A549 (cell line): Measurements from ENCODE around the gene KIF13A. TPM values are rescaled to one million over a fixed set of nuclear protein-coding genes. Genes with fewer than 3 reads are reported as not detected.

ENCODE experiments used
- ATAC-seq, 2 experiments: fragments of 200-7000 bp in 1 of 2; fragments of >200 bp in 1 of 2; cut with Nextera tagmentation in 1 of 2; cut with Tn5 transposase in 1 of 2; 3 replicates each; pipeline versions ENCODE4 v1.8.0 to v1.9.1; 2018 to 2020; ENCODE audit warnings: mild to moderate bottlenecking in 1 of 2, moderate library complexity in 1 of 2
- CTCF ChIA-PET: fragments of 300-600 bp; sonication (Branson Sonifier 250); formaldehyde crosslinking; extraction: SDS; loops from one replicate; lab custom pipeline; 2021; ENCODE audit warnings: antibody characterized with exemption, inconsistent platforms; lab: Yijun Ruan, JAX
- POLR2A ChIA-PET: fragments of 350-600 bp; formaldehyde crosslinking; extraction: SDS; loops from one replicate; lab custom pipeline; 2021; ENCODE audit warnings: antibody characterized with exemption, inconsistent platforms; lab: Yijun Ruan, JAX
- DNase-seq, 2 experiments: peaks; one replicate each; pipeline versions ENCODE4 v3.0.0 to v3.0.0-alpha.2; 2011 to 2016; ENCODE audit warnings: low read depth in 1 of 2, low spot score in 1 of 2
- FAIRE-seq: peaks from 2 replicates; lab custom pipeline; 2011; peaks lifted over from hg19 to GRCh38; lab: Jason Lieb, UNC
- H3K27ac ChIP-seq, 2 experiments: fragments of >200 bp; sonication (Bioruptor Twin); formaldehyde crosslinking; 3 replicates each; pipeline ENCODE4 v1.5.1; 2016 to 2017
- H3K4me1 ChIP-seq: fragments of >200 bp; sonication (Bioruptor Twin); formaldehyde crosslinking; 3 replicates; pipeline ENCODE4 v1.6.1; 2016
- H3K4me2 ChIP-seq: fragments of >200 bp; sonication (Bioruptor Twin); formaldehyde crosslinking; 3 replicates; pipeline ENCODE4 v1.6.1; 2016
- H3K4me3 ChIP-seq: fragments of >200 bp; sonication (Bioruptor Twin); formaldehyde crosslinking; 3 replicates; pipeline ENCODE4 v1.5.1; 2016
- H3K9me3 ChIP-seq: fragments of >200 bp; sonication (Bioruptor Twin); formaldehyde crosslinking; 3 replicates; pipeline ENCODE4 v1.6.1; 2016
- BHLHE40 ChIP-seq: IDR thresholded peaks from 2 replicates; pipeline ENCODE4 v1.6.1; 2012; ENCODE audit warnings: low read depth, low read length, inconsistent platforms
- CBX8 ChIP-seq: fragments of 200-600 bp; sonication (generic); IDR thresholded peaks from 2 replicates; pipeline ENCODE4 v1.6.1; 2016
- CHD2 ChIP-seq: fragments of 150-350 bp; IDR thresholded peaks from 2 replicates; pipeline ENCODE4 v1.6.1; 2014; ENCODE audit warnings: low read length; ENCODE audit not compliant: partially characterized antibody
- EHF ChIP-seq: fragments of 250-450 bp; sonication (Bioruptor Pico); IDR thresholded peaks from 2 replicates; pipeline ENCODE4 v1.5.0; 2020; ENCODE audit warnings: mild to moderate bottlenecking
- ESRRA ChIP-seq: fragments of 150-350 bp; IDR thresholded peaks from 2 replicates; pipeline ENCODE4 v1.6.1; 2014; ENCODE audit warnings: mild to moderate bottlenecking, low read length, borderline replicate concordance
- FOSB ChIP-seq: fragments of 250-450 bp; sonication (Bioruptor Pico); IDR thresholded peaks from 2 replicates; pipeline ENCODE4 v1.5.0; 2020; ENCODE audit warnings: mild to moderate bottlenecking, moderate library complexity
- GATA3 ChIP-seq: IDR thresholded peaks from 2 replicates; pipeline ENCODE4 v1.6.1; 2012; ENCODE audit warnings: borderline replicate concordance
- HOXA7 ChIP-seq: fragments of 250-450 bp; sonication (Bioruptor Pico); IDR thresholded peaks from 2 replicates; pipeline ENCODE4 v1.5.0; 2020; ENCODE audit warnings: mild to moderate bottlenecking, moderate library complexity
- HOXB13 ChIP-seq: fragments of 250-450 bp; sonication (Bioruptor Pico); IDR thresholded peaks from 2 replicates; pipeline ENCODE4 v1.5.0; 2020; ENCODE audit warnings: low read depth, mild to moderate bottlenecking, moderate library complexity
- KDM1A ChIP-seq: fragments of 200-600 bp; sonication (generic); IDR thresholded peaks from 2 replicates; pipeline ENCODE4 v1.6.1; 2016; ENCODE audit warnings: low read depth, mild to moderate bottlenecking
- MAFK ChIP-seq: fragments of 450-650 bp; IDR thresholded peaks from 2 replicates; pipeline ENCODE4 v1.6.1; 2014; ENCODE audit not compliant: partially characterized antibody
- MYC ChIP-seq: IDR thresholded peaks from 2 replicates; pipeline ENCODE4 v1.6.1; 2012; ENCODE audit warnings: mild to moderate bottlenecking, inconsistent platforms, low read length, improper control_type of control experiment, borderline replicate concordance
- NR3C1 ChIP-seq: fragments of >200 bp; sonication (Bioruptor Twin); formaldehyde crosslinking; IDR thresholded peaks from 3 replicates; pipeline ENCODE4 v1.6.1; 2017
- POLR2A ChIP-seq: IDR thresholded peaks from 2 replicates; pipeline ENCODE4 v1.6.1; 2012; ENCODE audit warnings: mild to moderate bottlenecking, low read length
- POLR2AphosphoS2 ChIP-seq: conservative IDR thresholded peaks from 2 replicates; pipeline ENCODE4 v1.6.1; 2012; ENCODE audit warnings: low read length, improper control_type of control experiment, inconsistent platforms
- RNF2 ChIP-seq: fragments of 200-600 bp; sonication (generic); IDR thresholded peaks from 2 replicates; pipeline ENCODE4 v1.6.1; 2016; ENCODE audit warnings: low read depth, mild to moderate bottlenecking, antibody characterized with exemption, moderate library complexity, borderline replicate concordance
- TP53 ChIP-seq: fragments of 250-450 bp; sonication (Bioruptor Pico); IDR thresholded peaks from 2 replicates; pipeline ENCODE4 v1.5.0; 2021; ENCODE audit warnings: mild to moderate bottlenecking, moderate library complexity
- ZFP36 ChIP-seq: fragments of 450-650 bp; IDR thresholded peaks from 2 replicates; pipeline ENCODE4 v1.6.1; 2014; ENCODE audit warnings: borderline replicate concordance; ENCODE audit not compliant: partially characterized antibody
- WGBS: methylation state at CpG from one replicate; pipeline ENCODE4 v1.1.6; 2017; ENCODE audit errors: missing lambda C conversion rate; 5-methylcytosine and 5-hydroxymethylcytosine counted together
- polyA plus RNA-seq, 4 experiments: library from polyadenylated mRNA; depleted of rRNA in 3 of 4; stranded (reverse); fragments of >200 nt; fragmentation: RNase III in 1 of 4; extraction: RNeasy Plus Mini Kit Qiagen cat#74134 plus additional on column Dnase treatment in 1 of 4; gene quantifications; 2 replicates in 3 of 4; 3 replicates in 1 of 4; pipeline ENCODE4 v1.2.3, GENCODE V29; 2011 to 2017
- TF ChIP-seq, protein P1 (sequence below): fragments of >200 bp; sonication (Bioruptor Twin); formaldehyde crosslinking; IDR thresholded peaks from 2 replicates; pipeline ENCODE4 v1.6.1; 2016
- TF ChIP-seq, protein P2 (sequence below): fragments of >200 bp; sonication (Bioruptor Twin); formaldehyde crosslinking; IDR thresholded peaks from 3 replicates; pipeline ENCODE4 v1.6.1; 2016
- TF ChIP-seq, protein P3 (sequence below): IDR thresholded peaks from 2 replicates; pipeline ENCODE4 v1.6.1; 2012
- TF ChIP-seq, protein P4 (sequence below): fragments of 150-350 bp; IDR thresholded peaks from 2 replicates; pipeline ENCODE4 v1.6.1; 2014; ENCODE audit warnings: low read depth, mild to moderate bottlenecking, low read length

KIF13A gene
- polyA plus RNA-seq, 2 of the 4 experiments (the other 2 are of a cell fraction): 30.2 to 39.4 TPM

DNA sequence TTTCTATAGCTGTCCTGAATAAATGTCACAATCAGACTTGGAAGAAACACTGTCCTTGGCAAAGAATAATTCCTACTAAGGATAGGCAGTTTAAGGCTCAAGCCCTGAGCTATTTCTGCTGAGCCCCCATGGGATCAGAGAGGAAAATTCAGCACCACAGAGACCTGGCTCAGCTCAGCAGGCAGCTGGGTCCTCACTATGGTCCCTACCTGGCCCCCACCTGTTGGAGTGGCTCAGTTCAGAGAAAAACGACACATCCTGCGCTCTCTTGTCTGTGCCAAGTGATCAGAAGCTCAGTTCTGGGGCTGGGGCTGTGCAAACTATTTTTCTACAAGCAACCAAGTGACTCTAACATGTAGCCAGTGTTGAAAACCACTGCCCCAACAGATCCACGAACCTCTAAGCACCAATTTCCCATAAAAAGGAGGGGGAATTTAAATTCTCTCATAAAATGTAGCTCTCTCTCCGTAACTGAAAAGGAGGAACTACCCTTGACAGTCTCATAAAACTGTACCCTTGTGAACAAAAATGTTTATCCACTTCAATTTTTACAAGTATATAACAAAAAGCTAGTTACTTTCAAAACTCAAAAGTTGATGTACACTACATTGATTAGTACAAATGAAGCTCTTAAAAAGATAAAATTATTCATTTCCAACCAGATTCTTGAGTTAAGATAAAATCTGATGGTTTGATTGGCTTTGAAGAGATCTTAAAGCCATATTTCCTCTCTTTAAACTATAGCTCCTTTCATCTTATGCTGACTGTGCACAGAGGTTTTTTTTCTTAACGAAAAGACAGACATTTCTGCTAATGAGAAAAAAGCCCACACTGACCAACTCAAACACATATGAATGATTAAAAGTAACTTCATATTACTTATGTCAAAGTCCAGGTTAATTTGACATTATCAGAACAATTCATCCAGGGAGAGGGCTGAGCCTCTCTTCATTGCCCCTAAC lies 52.0 kb downstream of the KIF13A start:
- Histone ChIP-seq H3K4me1 (peaks cover 50% of the 10 kb centered on the region), H3K27ac (peak overlapping the region in 1 of 2 experiments; percentile 50; a peak in 2 of 6 replicates), H3K4me3 (no peak overlapping the region), H3K4me2 (no peak overlapping the region), H3K9me3 (no peaks in the 10 kb centered on the region)
- no peak for DNase-seq
- TF ChIP-seq MAFK: peak; percentile 24
- no peak for TF ChIP-seq HOXA7 (CRISPR knock-in tag)
- TF ChIP-seq, protein P1, sequence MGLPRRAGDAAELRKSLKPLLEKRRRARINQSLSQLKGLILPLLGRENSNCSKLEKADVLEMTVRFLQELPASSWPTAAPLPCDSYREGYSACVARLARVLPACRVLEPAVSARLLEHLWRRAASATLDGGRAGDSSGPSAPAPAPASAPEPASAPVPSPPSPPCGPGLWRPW: no peak
- 83% methylated on average over 3 of the region's 5 CpGs for WGBS
- FAIRE-seq: no peak
- ChIA-PET CTCF (interaction anchor here (1.0 to 1.7 kb wide), 2 partner anchors 12 to 26 kb away, joined by 3 to 5 read pairs; no protein-coding TSS in a partner anchor), POLR2A (no interaction called here)
- no peak for ATAC-seq

DNA sequence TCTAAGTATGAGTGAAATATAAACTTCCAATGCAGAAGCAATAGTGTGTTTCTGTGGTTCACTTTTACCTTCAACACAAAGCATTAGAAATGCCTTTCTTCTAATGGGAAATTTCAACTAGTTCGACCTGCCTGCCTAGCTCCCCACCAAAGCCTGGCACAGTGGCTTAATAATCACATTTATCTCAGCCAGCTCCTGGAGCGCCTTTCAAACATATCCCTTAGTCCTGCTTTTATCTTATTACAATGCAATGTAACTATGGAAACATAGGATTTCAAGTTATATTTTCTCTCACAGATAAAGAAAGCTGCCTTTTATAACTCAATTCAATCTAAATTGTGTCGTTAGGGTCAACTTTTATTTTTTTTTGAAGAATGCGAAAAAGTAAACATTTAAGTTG lies 53.7 kb downstream of the KIF13A start:
- 89% methylated on average over 4 of the region's 4 CpGs for WGBS
- no peak for FAIRE-seq
- Histone ChIP-seq H3K4me1 (peaks cover 55% of the 10 kb centered on the region), H3K9me3 (no peaks in the 10 kb centered on the region), H3K4me3 (no peak overlapping the region), H3K27ac (no peak overlapping the region), H3K4me2 (no peak overlapping the region)
- no peak for TF ChIP-seq ESRRA
- TF ChIP-seq RNF2: no peak
- TF ChIP-seq ZFP36: no peak
- TF ChIP-seq NR3C1: no peak
- no peak for TF ChIP-seq GATA3
- TF ChIP-seq MYC: no peak
- TF ChIP-seq BHLHE40: no peak
- no peak for TF ChIP-seq POLR2A
- TF ChIP-seq CBX8: no peak
- TF ChIP-seq KDM1A: no peak
- TF ChIP-seq FOSB (CRISPR knock-in tag): no peak
- TF ChIP-seq, protein P2, sequence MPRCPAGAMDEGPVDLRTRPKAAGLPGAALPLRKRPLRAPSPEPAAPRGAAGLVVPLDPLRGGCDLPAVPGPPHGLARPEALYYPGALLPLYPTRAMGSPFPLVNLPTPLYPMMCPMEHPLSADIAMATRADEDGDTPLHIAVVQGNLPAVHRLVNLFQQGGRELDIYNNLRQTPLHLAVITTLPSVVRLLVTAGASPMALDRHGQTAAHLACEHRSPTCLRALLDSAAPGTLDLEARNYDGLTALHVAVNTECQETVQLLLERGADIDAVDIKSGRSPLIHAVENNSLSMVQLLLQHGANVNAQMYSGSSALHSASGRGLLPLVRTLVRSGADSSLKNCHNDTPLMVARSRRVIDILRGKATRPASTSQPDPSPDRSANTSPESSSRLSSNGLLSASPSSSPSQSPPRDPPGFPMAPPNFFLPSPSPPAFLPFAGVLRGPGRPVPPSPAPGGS: no peak
- TF ChIP-seq POLR2AphosphoS2: no peak
- TF ChIP-seq HOXB13 (CRISPR knock-in tag): no peak
- DNase-seq: no peak
- CTCF ChIA-PET: no interaction called here
- POLR2A ChIA-PET: no interaction called here
- no peak for ATAC-seq

DNA sequence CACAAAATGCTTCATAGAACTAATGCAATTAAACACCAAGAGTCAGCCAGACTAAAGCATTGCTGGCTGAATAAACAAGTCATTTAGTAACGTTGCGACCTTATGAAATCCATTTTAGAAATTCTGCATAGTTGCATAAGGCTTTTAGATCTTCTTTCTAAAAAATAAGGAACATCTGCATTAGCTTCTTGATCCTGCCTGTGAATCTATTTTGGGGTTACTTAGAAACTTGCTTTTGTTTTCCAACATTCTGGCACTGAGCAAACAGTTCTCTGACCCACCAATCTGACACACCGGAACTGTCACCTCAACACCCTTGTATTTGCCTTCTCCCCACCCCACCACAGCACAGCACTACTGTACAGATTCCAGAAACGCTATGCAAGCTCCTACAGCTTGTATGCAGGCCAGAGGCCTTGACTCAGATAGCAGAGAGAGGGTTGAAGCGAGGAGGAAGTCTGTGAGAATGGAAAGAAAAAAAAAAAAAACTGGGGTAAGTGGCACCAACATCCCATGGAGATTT lies 55.0 kb downstream of the KIF13A start:
- WGBS: 43% methylated on average over 5 of the region's 5 CpGs
- Histone ChIP-seq H3K4me3 (no peak overlapping the region), H3K27ac (peak overlapping the region; percentile 17 to 18; a peak in 3 of 6 replicates), H3K4me2 (peak overlapping the region; percentile 40), H3K9me3 (no peaks in the 10 kb centered on the region), H3K4me1 (peaks cover 60% of the 10 kb centered on the region)
- TF ChIP-seq MAFK: no peak
- no peak for TF ChIP-seq BHLHE40
- no peak for TF ChIP-seq EHF (CRISPR knock-in tag)
- TF ChIP-seq, protein P3, sequence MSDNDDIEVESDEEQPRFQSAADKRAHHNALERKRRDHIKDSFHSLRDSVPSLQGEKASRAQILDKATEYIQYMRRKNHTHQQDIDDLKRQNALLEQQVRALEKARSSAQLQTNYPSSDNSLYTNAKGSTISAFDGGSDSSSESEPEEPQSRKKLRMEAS: no peak
- no peak for TF ChIP-seq TP53 (CRISPR knock-in tag)
- TF ChIP-seq, protein P4, sequence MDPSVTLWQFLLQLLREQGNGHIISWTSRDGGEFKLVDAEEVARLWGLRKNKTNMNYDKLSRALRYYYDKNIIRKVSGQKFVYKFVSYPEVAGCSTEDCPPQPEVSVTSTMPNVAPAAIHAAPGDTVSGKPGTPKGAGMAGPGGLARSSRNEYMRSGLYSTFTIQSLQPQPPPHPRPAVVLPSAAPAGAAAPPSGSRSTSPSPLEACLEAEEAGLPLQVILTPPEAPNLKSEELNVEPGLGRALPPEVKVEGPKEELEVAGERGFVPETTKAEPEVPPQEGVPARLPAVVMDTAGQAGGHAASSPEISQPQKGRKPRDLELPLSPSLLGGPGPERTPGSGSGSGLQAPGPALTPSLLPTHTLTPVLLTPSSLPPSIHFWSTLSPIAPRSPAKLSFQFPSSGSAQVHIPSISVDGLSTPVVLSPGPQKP: no peak
- no peak for TF ChIP-seq CHD2
- TF ChIP-seq ESRRA: no peak
- CTCF ChIA-PET: no interaction called here
- FAIRE-seq (no peak), DNase-seq (peak in 1 of 2 experiments; percentile 52), ATAC-seq (peak; percentile 80 to 88; a peak in 5 of 6 replicates)
- POLR2A ChIA-PET: no interaction called here
